NCI-H1105 treated with DMSO at 0.1 percent for 48 hours (cell line): ENCODE measurements around the gene PPIP5K2.
"Not testable (repeated sequence)": the region's sequence is repeated elsewhere in the genome, so short reads cannot be mapped to it uniquely, and the experiment has no call there.

ENCODE experiments used
- DNase-seq: peaks from one replicate; lab custom pipeline; 2025; lab: John Stamatoyannopoulos, UW

The PPIP5K2 gene

DNA sequence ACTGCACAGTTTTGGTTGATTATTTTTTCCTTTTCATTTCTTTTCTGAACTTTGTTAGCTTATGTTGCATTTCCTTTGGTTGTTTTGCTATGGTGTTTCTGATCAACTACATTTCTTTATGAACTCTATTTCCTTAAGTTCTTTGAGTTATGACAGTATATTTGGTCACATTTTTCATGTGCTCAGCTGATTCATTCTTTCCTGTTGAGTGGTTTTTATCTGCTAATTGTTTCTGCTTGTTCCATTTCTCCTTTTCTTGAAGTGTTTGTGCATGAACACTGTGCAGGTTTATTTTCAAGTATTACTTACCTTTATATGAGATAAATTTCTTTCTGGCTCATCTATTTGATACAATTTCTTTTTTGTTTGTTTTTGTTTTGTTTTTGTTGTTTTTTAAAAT is 87.6 kb downstream of the PPIP5K2 start:
- DNase-seq: no peak

DNA sequence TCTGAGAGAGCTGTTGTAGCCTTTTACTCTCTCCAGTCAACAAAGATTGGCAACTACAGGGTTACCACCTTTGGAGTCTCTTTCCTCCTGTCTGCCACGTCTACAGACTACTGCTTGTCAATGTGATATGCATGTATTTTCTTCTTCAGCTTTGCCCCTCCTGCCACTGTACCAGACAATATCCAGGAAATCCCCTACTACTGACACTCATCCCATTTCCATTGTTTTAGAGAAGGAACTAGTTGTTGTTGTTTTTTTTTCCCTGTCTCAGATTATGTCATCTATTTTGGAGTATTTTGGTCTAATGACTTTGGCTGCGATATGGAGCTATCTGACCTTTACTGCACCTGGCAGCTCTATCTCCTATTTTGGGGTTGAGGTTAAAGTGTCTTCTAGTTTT is 88.4 kb downstream of the PPIP5K2 start:
- DNase-seq: no peak

DNA sequence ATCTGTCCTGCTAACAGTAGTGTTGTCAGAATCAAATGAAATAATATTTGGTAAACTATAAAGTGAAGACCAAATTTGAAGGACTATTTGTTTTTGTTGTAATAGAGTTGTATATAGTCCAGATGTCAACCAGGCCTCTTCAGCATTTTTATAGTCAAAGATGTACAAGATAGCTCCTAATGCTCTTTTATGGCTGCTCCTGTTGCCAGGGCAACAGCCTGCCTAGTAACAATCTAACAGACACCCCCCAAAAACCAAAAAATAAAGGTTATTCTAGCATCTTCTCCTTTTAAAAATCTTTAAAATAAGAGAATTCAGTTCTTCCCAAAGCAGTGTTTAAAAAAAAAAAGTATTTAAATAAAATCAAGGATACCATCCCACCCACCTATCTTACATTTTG is 89.0 kb downstream of the PPIP5K2 start:
- no peak for DNase-seq

DNA sequence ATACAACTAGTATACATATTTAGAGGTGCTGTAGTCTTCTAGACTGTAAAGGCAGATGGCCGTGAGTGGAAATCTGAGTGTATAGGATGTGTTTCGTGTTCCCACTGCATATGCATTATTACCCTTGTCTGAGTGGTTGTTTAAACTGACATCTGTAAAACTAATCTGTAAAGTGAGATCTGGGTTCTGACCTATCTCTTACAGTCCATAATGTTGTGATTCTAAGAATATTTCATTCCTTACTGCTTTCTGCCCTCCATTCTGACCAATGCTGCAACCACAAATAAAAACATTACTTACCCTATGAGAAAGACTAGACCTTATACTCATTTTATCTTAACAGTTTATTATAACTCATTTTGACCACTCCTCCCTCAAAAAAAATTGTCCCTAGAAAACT is 90.9 kb downstream of the PPIP5K2 start:
- no peak for DNase-seq

DNA sequence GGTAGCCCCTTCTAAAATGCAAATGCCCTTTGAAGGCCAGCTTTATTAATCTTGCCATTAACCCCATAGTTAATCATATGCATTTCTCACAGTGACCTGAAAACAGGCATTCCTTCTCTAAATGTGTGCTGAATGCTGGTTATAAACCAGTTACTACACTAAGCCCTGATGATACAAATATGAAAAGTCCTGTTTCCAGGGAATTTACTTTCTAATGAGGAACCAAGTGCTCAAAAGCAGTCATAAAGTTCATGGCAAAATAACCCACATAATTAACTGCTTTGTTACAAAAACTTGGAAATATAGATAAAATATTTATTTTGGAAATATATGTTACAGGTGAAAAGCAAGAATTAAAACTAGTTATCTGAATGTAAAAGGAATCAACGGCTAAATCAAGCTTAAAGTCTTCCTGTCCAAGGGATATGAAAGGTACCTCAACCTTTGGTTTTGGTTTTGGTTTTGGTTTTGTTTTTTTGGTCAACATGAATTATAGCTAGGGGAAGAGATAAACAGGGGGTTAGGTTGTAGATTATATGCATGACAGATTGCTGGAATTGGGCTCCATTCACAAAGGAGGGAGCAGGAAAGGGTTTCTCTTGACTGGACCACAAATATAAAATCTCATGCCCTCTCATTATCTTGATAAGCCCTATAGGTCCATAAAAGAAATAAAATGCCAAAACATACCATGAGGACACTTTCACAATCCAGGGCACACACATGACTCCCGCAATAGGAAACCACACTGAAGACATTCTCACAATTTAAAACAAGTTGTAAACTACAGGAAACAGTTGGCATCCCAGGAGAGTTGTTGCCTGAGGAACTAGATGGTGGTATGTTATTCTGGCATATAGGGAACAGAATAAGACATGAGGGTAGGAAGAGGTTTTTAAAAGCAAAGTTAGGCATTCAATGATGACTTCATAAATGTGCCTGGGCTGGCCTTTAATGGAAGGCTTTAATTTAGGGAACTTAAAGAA is 91.8 kb downstream of the PPIP5K2 start:
- no peak for DNase-seq

DNA sequence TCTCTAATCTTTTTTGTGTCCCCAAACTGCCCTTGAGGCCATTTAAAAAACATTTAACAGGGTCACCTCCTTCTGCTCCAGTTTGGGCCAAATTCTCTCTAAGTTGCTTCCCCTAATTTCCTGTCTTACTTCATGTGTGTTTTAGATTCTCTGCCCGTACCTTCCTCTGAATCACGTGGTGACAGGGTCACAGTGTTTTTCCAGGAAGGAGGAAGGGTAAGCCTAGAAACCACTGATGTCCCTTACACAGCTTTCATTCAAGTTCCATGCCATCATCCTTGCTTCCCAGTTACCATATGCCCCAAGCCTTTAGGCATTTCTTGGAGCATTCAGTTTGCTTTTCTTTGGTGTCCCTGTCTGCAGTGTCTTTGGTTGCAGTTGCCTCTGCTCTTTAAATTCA is 96.0 kb downstream of the PPIP5K2 start:
- no peak for DNase-seq

DNA sequence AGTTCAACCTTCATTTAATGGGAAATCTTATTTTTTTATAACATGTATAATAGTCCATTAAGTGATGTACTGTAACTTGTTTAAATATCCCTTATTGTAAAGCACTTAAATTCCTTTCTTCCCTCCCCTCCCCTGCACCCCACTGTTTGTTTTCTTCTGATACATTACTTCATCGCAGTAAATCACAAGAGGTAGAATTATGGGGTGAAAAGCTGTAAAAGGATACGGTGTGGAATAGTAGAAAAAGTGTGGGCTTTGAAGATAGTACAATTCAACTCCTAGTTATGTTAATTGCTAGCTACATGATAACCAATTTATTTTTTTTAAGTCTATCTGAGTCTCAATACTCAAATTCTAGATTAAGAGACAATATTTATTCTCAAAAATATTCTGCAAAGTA is 96.6 kb downstream of the PPIP5K2 start:
- no peak for DNase-seq

DNA sequence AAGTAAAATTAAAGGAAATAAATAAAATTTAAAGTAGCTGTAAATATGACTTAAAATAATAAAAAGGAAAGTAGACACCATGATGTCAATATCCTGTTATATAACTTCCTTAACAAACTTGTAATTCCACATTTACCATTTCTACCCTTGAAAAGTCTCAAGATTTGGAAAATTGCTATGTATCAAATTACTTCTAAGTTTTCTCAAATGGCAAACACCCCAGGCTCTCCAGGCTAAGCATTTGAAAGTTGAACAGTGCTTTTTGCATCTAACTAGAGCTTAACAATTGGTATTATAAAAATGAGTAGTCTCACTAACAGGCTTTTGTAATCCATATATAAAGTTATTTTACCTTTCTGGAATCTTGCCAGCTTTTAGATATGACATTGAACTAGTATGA is 97.0 kb downstream of the PPIP5K2 start:
- DNase-seq: no peak

DNA sequence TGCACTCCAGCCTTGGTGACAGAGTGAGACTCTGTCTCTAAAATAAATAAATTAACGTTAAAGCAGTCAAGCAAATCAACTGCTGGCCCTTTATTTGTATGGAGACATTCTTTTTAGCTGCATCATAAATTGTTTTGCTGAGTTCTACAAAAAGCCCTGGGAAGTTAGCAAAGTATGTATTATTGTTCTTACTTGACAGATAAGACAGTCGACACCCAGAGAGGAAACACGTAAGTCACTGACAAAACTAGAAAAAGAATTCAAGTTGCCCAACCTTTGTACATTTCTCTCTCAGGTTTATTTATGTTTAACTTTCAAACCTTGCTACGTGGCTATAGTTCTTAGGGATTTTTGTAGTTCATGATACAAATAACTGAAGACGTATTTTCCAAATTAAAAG is 98.1 kb downstream of the PPIP5K2 start:
- DNase-seq: no peak

DNA sequence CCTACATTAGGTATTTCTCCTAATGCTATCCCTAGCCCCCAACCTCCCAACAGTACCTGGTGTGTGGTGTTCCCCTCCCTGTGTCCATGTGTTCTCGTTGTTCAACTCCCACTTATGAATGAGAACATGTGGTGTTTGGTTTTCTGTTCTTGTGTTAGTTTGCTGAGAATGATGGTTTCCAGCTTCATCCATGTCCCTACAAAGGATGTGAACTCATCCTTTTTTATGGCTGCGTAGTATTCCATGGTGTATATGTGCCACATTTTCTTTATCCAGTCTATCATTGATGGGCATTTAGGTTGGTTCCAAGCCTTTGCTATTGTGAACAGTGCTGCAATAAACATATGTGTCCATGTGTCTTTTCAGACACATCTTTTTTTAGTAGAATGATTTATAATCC is 99.0 kb downstream of the PPIP5K2 start:
- DNase-seq: not testable (repeated sequence)

DNA sequence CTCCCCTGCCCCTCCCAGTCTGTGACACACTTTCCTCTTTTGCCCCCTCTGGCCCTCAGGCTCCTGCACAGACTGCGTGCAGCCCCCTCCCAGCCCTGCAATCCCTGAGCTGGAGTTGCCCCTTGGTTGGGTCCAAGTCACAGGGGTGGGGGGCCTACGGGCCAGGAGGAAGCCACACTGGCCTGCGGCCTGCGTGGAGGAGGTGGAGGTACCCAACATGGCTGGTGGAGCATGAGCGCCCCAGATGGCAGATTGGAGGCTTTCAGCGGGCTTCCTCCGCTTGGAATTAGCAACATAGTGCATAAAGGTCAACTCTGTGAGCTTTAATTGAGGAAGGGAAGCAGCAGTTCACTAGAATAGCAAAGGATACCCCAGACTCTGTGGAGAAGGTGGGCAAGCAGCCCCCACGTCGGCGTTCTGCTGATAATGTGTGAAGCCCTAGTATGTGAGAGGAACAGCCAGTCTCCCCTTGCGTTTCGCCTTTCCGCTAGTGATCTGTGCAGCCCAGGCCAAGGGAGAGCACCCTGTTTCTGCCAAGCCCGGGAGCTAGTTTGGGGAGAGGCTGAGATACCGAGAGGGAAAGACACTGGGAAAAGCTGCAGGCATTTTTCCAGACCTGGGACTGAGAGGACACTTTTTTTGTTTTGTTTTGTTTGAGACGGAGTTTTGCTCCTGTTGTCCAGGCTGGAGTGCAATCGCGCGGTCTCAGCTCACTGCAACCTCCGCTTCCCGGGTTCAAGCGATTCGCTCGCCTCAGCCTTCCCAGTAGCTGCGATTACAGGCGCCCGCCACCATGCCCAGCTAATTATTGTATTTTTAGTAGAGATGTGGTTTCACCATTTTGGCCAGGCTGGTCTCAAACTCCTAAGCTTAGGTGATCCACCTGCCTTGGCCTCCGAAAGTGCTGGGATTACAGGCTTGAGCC is 103.2 kb downstream of the PPIP5K2 start:
- no peak for DNase-seq

DNA sequence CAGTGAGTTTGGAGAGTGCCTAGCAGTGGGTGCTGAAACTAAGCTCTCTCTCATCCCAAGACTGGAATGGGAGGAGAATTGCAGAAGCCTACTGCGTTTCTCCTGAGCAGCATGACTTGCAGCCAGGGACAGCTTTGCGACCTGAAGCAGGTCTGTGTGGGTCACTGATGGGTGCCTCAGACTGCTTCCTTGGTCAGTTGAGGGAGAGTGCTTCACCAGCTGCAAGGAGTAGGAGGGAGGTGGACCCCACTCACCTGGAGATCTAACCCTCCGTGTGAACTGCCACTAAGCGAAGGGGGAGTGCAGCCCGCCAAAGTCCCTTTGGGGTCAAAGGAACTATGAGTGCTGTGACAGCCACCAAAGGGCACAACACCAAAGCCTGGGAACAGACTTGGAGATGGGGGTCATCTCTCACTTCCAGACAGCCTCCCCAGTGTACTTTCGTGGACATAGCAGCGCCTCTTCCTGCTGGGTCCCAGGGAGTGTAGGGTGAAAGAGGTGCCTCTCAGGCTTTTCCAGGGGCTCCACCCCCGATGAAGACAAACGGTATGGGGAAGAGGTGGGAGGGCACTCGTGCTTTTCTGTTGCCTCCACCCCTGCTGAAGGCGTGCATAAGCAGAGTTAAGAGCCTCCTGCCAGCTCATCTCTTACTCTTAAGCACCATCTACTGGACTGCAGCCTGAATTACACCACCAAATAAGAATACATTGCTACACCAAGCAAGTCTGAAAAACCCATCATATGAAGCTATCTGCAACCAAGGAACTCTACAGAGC is 104.2 kb downstream of the PPIP5K2 start:
- peak; percentile 41 for DNase-seq

DNA sequence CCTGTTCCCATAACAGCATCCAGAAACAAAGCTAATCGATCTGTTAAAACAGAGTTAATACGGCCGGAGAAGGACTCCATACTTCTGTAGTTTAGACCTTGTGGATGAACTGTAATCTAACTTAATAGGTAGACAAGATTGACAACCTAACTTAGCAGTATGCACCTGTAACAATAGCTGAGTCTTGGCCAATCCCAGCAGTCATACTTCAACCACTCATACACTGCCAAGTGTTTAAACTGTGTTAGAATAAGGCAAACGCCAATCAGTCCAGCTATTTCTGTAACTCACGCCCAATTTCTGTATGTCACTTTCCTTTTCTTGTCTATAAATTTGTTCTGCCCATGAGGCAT is 104.8 kb downstream of the PPIP5K2 start:
- DNase-seq: no peak

DNA sequence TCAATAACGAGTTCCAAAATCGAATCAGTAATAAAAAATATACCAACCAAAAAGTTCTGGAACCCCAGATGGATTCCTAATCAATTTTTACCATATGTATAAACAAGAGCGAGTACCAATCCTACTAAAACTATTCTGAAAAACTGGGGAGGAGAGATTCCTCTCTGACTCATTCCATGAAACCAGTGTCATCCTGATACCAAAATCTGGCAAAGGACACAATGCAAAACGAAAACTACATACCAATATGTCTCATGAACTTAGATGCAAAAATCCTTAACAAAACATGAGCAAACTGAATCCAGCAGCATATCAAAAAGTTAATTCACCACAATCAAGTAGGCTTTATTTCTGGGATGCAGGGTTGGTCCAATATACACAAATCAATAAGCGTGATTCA is 108.0 kb downstream of the PPIP5K2 start:
- DNase-seq: no peak

DNA sequence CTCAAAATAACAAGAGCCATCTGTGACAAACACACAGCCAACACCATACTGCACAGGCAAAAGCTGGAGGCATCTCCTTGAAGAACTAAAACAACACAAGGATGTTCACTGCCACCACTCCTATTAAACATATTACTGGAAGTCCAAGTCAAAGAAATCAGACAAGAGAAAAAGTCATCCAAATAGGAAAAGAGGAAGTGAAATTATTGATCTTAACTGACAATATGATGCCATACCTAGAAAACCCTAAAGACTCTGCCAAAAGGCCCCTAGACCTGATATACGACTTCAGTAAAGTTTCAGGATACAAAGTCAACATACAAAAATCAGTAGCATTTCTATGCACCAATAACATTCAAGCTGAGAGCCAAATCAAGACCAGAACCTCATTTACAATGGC is 108.5 kb downstream of the PPIP5K2 start:
- no peak for DNase-seq

DNA sequence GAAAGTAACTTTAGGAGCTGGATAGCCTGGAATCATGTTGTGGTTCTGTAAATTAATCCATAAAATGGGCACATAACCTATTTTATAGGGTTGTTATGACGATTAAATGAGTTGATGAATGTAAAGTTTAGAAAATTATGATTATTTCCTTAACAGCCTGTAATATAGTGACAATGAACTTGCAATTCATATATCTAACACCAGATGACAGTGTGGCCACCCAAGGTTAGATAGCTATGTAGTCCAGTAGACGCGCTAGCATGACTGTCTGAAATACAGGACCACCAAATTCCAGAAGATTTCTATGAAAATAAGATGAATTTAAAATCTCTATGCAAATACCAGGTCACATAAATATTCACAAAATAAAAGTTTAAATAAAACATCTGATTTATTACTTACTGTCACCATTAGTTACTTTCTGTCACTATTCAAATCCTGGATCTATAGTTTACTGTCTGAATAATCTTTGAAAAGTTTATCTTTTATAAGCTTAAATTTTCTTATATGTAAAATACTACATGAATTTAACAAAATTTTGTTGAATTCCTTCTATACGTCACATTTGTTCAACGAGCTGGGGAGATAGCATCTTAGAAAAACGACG is 112.4 kb downstream of the PPIP5K2 start:
- DNase-seq: peak; percentile 4

DNA sequence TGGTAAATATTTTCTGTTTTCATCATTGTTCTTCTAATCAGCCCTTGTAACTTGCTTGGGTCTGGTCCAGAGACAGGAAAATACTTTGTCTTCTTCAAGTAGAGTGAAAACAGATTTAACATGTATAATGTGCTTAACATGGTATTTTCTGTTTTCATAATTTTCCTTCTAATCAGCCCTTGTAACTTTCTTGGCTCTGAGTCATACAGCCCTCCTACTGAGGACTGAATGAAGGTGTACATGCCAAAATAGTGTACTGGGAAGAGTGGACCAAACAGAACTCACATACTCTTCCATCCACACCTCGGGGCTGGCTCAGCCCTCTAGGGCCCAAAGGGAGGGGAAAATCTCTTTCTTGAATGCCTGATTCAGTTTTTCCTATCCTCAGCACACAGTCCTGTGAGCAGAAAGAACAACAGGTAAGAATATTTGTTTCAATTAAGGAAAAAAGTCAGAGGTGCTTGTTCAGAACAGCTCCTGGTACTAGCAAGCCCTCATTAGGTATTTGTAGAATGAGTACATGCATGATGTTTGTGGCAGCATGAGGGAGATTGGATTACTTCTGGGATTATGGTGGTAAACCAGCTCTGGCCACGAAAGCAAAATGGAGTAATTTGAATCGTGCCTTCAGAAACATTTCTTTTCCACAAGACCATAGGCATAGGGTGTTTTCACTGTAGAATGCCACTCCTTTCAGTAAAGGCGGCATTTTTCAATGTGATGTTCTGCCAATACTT is 114.3 kb downstream of the PPIP5K2 start:
- DNase-seq: no peak

DNA sequence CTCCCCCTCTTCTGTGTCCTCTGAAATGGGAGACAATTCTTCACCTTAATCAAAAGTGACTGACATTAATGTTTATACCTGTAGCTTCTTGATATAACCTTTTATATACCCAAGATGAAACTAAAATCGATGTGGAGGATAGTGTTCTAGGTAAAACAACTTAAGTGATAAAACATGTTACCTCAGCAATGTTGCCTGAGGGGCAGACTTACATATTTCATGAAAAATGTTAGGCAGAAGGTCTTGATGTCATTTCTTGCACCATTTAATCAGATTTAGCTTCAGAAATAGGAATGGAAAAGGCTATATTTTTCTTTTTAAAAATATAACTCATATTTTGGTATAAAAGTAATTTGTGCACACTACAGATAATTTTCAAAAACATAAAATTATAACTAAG is 115.8 kb downstream of the PPIP5K2 start:
- DNase-seq: no peak

DNA sequence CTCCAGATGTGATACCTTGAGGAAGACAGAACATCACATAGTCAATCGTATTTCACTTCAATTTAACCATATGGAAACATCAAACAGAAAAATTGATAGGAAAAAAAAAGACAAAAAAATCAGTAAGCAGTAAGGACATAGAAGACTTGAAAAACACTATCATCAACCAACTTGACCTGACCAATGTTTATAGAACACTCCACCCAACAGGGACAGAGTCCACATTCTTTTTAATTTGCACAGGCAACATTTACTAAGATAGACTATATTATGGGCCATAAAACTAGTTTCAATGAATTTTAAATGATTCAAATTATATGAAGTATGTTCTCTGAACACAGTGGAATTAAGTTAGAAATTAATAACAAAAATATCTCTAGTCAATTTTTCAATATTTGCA is 117.7 kb downstream of the PPIP5K2 start:
- no peak for DNase-seq

DNA sequence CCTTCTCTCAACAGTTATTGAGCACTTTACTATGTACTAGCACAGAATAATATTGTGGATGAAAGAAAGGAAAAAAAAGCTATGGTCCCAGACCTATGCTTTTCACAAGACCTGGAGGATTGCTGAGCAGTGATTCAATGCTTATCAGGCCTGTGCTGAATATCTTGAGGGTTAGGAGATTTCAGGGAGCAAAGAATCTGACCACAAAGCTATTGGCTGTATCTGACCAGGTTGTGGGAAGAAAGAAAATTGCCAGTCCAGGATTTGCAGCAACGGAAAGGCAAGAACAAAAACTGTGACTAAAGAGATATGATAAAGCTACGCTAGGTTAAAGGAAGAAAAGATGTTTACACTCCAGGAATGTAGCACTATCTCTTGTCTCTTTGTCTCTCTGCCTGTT is 123.6 kb downstream of the PPIP5K2 start:
- no peak for DNase-seq

DNA sequence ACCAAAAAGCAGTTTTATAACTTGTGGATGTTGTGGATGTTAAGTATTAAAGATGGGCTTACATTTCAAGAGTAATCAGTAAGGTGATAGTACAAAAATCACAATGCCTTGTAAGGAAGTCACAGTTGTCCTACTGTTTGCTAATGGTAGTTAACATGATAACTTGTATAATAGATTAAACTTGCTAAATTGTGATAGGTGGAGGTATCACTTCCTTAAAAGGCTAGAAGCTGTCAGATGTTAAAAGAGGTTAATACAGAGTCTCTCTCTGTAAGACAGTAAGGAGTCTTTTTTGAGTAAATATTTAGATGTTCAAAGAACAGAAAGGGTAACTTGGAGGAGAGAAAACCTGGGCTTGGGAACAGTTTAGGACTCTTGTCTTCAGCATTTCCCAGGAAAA is 124.3 kb downstream of the PPIP5K2 start:
- DNase-seq: no peak
